K562 (cell line): ENCODE data around the gene SFN. TPM values are rescaled to one million over a fixed set of nuclear protein-coding genes. Genes with fewer than 3 reads are reported as not detected.

Experiments
- ATAC-seq: fragments of 200-7000 bp; cut with Tn5 transposase; 3 replicates; pipeline ENCODE4 v1.9.1; 2020; ENCODE audit warnings: moderate library complexity
- BruUV-seq: library from RNA; stranded (reverse); fragments of 400-500 nt; replicated peaks from 2 replicates; lab custom pipeline; 2021; lab: Mats Ljungman, UMichigan
- CTCF ChIA-PET: fragments of 300-600 bp; formaldehyde crosslinking; extraction: SDS; loops from one replicate; lab custom pipeline; 2021; ENCODE audit warnings: low intra/inter-chr PET ratio; lab: Yijun Ruan, JAX
- POLR2A ChIA-PET: fragments of 300-600, 350-650 bp; sonication (Branson Sonifier 250); formaldehyde crosslinking; extraction: SDS; loops from one replicate; lab custom pipeline; 2021; ENCODE audit warnings: antibody characterized with exemption, inconsistent platforms; lab: Yijun Ruan, JAX
- DNase-seq, 4 experiments: peaks; one replicate each; pipeline versions ENCODE4 v3.0.0 to v3.0.0-alpha.2; 2011 to 2018; ENCODE audit warnings: low spot score in 3 of 4, mixed read lengths in 3 of 4; ENCODE audit errors: extremely low read depth in 1 of 4
- FAIRE-seq: peaks from 2 replicates; lab custom pipeline; 2011; peaks lifted over from hg19 to GRCh38; lab: Jason Lieb, UNC
- H2AFZ ChIP-seq: 2 replicates; pipeline ENCODE4 v1.6.0; 2011; ENCODE audit warnings: low read depth, low read length, control low read depth, inconsistent platforms
- H3K27ac ChIP-seq: fragments of 200-600 bp; 3 replicates; pipeline ENCODE4 v1.8.0; 2011; ENCODE audit warnings: low read depth, mild to moderate bottlenecking, control low read depth, inconsistent platforms, low read length, moderate library complexity, mixed read lengths; ENCODE audit errors: extremely low read depth
- H3K27me3 ChIP-seq, 2 experiments: fragments of 300-600 bp in 1 of 2; 2 replicates in 1 of 2; 3 replicates in 1 of 2; pipeline versions ENCODE4 v1.6.0 to v1.8.0; 2011; ENCODE audit warnings: inconsistent platforms in 2 of 2, low read length in 2 of 2, mild to moderate bottlenecking in 1 of 2, mixed read lengths in 1 of 2, moderate library complexity in 1 of 2; ENCODE audit not compliant: control insufficient read depth in 2 of 2, insufficient read depth in 2 of 2
- H3K36me3 ChIP-seq: fragments of 300-600 bp; 3 replicates; pipeline ENCODE4 v1.8.0; 2011; ENCODE audit warnings: mild to moderate bottlenecking, low read length, inconsistent platforms; ENCODE audit not compliant: control insufficient read depth, insufficient read depth
- H3K4me1 ChIP-seq, 2 experiments: fragments of 200-600 bp in 1 of 2; replicated peaks in 1 of 2; 2 replicates in 1 of 2; 3 replicates in 1 of 2; pipeline versions ENCODE4 v1.5.1 to v1.8.0; 2011; ENCODE audit warnings: inconsistent platforms in 2 of 2, low read length in 2 of 2, mild to moderate bottlenecking in 1 of 2, mixed read lengths in 1 of 2, moderate library complexity in 1 of 2; ENCODE audit not compliant: control insufficient read depth in 2 of 2, insufficient read depth in 2 of 2
- H3K4me2 ChIP-seq: 2 replicates; pipeline ENCODE4 v1.6.1; 2011; ENCODE audit warnings: low read length, control low read depth, inconsistent platforms, mixed read lengths; ENCODE audit not compliant: insufficient read depth
- H3K4me3 ChIP-seq: fragments of 200-600 bp; sonication (generic), shearing (Covaris generic); 2 replicates; pipeline ENCODE4 v1.5.1; 2016; ENCODE audit warnings: control low read depth, inconsistent platforms
- H3K79me2 ChIP-seq: fragments of 200-600 bp; 3 replicates; pipeline ENCODE4 v1.8.0; 2011; ENCODE audit warnings: low read length, inconsistent platforms; ENCODE audit not compliant: control insufficient read depth, insufficient read depth
- H3K9ac ChIP-seq, 2 experiments: 2 replicates each; pipeline versions ENCODE4 v1.6.0 to v1.6.1; 2011; ENCODE audit warnings: low read depth in 2 of 2, low read length in 2 of 2, control low read depth in 1 of 2, inconsistent platforms in 1 of 2, mild to moderate bottlenecking in 1 of 2, mixed read lengths in 1 of 2; ENCODE audit not compliant: insufficient read depth in 1 of 2
- H3K9me1 ChIP-seq: one replicate; pipeline ENCODE4 v1.6.0; 2011; ENCODE audit warnings: inconsistent platforms, mild to moderate bottlenecking, low read length, moderate library complexity; ENCODE audit not compliant: control insufficient read depth, insufficient read depth
- H3K9me3 ChIP-seq: replicated peaks from 2 replicates; pipeline ENCODE4 v1.5.1; 2011; ENCODE audit warnings: low read depth, low read length, inconsistent platforms; ENCODE audit not compliant: control insufficient read depth, insufficient read depth
- H4K20me1 ChIP-seq: replicated peaks from 2 replicates; pipeline ENCODE4 v1.6.1; 2011; ENCODE audit warnings: low read length, inconsistent platforms, mixed read lengths; ENCODE audit not compliant: control insufficient read depth, insufficient read depth
- CHD4 ChIP-seq: fragments of 200-600 bp; sonication (generic); IDR thresholded peaks from 3 replicates; pipeline ENCODE4 v1.6.1; 2012; ENCODE audit warnings: low read depth, mild to moderate bottlenecking, mixed read lengths, low read length, inconsistent platforms; ENCODE audit not compliant: insufficient read depth, insufficient replicate concordance, poor library complexity, severe bottlenecking
- CSDE1 ChIP-seq, 2 experiments: fragments of 450-650 bp; IDR thresholded peaks; 2 replicates each; pipeline ENCODE4 v1.6.1; 2016; ENCODE audit warnings: mild to moderate bottlenecking in 1 of 2
- KLF1 ChIP-seq: fragments of 450-650 bp; IDR thresholded peaks from 2 replicates; pipeline ENCODE4 v1.6.1; 2016; ENCODE audit warnings: missing genetic modification characterization, missing compliant biosample characterization
- MYBL2 ChIP-seq, 2 experiments: fragments of 450-650 bp in 1 of 2; sonication (generic) in 1 of 2; formaldehyde crosslinking in 1 of 2; IDR thresholded peaks; 2 replicates each; pipeline versions ENCODE4 v1.6.1 to v1.8.1; 2017 to 2022; ENCODE audit warnings: borderline replicate concordance in 1 of 2, inconsistent platforms in 1 of 2, low read depth in 1 of 2, mild to moderate bottlenecking in 1 of 2, missing genetic modification reagents in 1 of 2, moderate library complexity in 1 of 2
- ZBTB17 ChIP-seq: fragments of 450-650 bp; formaldehyde crosslinking; IDR thresholded peaks from 2 replicates; pipeline ENCODE4 v1.4.0; 2020; ENCODE audit warnings: mild to moderate bottlenecking
- ZNF668 ChIP-seq: fragments of 250-450 bp; sonication (Bioruptor Pico); IDR thresholded peaks from 2 replicates; pipeline ENCODE4 v1.8.0; 2022; ENCODE audit warnings: mild to moderate bottlenecking, inconsistent platforms
- ZNF780A ChIP-seq: fragments of 250-450 bp; sonication (Bioruptor Pico); IDR thresholded peaks from 2 replicates; pipeline ENCODE4 v1.5.0; 2021; ENCODE audit warnings: mild to moderate bottlenecking
- WGBS: fragments of 100-300 bp; shearing (Covaris generic); methylation state at CpG from one replicate; pipeline ENCODE4 v1.1.6; 2016; ENCODE audit warnings: low coverage, mixed read lengths; ENCODE audit not compliant: insufficient coverage; ENCODE audit errors: missing lambda C conversion rate; 5-methylcytosine and 5-hydroxymethylcytosine counted together
- in situ Hi-C: fragments of 300-500 bp; cut with MboI; formaldehyde crosslinking; loops from 4 replicates; pipeline ENCODE4 v1.15.0; 2018; ENCODE audit warnings: inconsistent platforms, mixed read lengths
- intact Hi-C: fragments of 100-400 bp; cut with micrococcal nuclease; formaldehyde crosslinking; loops from 2 replicates; pipeline ENCODE4 v1.14.2; 2022
- polyA plus RNA-seq, 8 experiments: library from polyadenylated mRNA; depleted of rRNA in 4 of 8; stranded (reverse) in 5 of 8; unstranded in 3 of 8; fragments of >200 nt; fragmentation: Nextera tagmentation in 2 of 8; fragmentation: Illumina TruSeq in 1 of 8; extraction: Ambion mirVana in 2 of 8; extraction: Trizol in 1 of 8; gene quantifications; 2 replicates each; pipeline versions ENCODE4 v1.2.1 to v1.2.3, GENCODE V29; 2011 to 2014; ENCODE audit warnings: inconsistent platforms in 1 of 8, missing spikeins in 1 of 8
- total RNA-seq, 7 experiments: library from RNA; depleted of rRNA in 6 of 7; stranded (reverse); fragments of >200 nt in 6 of 7; fragmentation: Illumina TruSeq in 2 of 7; extraction: Trizol in 2 of 7; gene quantifications; 2 replicates each; pipeline versions ENCODE4 v1.2.1 to v1.2.3, GENCODE V29; 2011 to 2021; ENCODE audit warnings: low replicate concordance in 1 of 7
- TF ChIP-seq, protein P1 (sequence below): sonication (generic); formaldehyde crosslinking; IDR thresholded peaks from 2 replicates; pipeline ENCODE4 v1.8.1; 2023; ENCODE audit warnings: mild to moderate bottlenecking, missing genetic modification reagents
- TF ChIP-seq, protein P2 (sequence below): fragments of 250-450 bp; sonication (Bioruptor Pico); IDR thresholded peaks from 2 replicates; pipeline ENCODE4 v1.6.1; 2021; ENCODE audit warnings: mild to moderate bottlenecking
- TF ChIP-seq, protein P3 (sequence below): fragments of 250-450 bp; sonication (Bioruptor Pico); IDR thresholded peaks from 2 replicates; pipeline ENCODE4 v1.9.0; 2021; ENCODE audit warnings: mild to moderate bottlenecking
- TF ChIP-seq, protein P4 (sequence below): fragments of 450-650 bp; IDR thresholded peaks from 2 replicates; pipeline ENCODE4 v1.6.1; 2017; ENCODE audit warnings: antibody characterized with exemption, mild to moderate bottlenecking

SFN gene
- total and polyA plus RNA-seq, 9 of the 15 experiments (the other 6 are each of a cell fraction or from before 2014, with no cell fraction given) = 0.10 to 3.8 (median 2.0) TPM

DNA sequence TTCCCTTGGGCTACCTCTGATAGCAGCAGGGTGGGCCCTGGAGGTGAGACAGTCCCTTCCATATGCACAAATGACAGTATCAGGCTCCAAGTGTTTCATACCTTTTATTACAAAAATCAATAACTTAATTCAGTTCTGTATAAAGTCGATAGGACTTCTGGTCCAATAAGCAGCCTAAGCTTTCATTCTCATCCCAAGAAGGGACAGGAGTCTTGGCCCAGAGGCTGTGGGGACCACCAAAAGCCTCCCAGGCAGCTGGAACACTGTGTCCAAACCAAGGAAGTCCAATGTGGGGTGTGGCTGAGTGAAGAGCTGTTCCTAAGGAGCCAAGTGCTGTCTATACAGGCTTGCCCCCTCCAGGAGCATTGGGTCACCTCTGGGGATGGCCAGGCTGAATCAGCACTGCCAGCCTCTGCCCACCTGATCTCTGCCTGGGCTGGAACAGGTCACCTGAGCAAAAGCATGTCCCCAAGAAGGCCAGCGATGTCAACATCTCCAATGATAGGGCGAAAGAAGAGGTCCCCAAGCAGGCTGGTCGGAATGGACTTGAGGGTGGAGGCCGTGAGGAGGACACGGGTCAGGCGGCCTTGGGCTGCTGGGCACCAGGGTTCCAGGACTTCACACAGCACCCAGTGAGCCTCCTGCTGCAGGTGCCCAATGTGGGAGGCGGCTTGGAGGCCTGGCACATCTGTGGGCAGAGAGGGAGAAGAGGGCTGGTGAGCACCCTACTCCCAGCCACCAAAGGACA, 48.6 kb downstream of the SFN start:
- H3K9ac ChIP-seq = peak overlapping the region in 1 of 2 experiments; percentile 53; a peak in 2 of 4 replicates
- no TSS peak for BruUV-seq
- TF ChIP-seq MYBL2 (IDR thresholded peaks at IDR 0.05; ENCODE audit: low read depth) (no peak), MYBL2 (CRISPR knock-in tag; IDR thresholded peaks at IDR 0.05; ENCODE audit: borderline replicate concordance) (no peak), ZNF780A (no peak), KLF1 (no peak), ZBTB17 (CRISPR knock-in tag) (no peak), CHD4 (no peak), CSDE1 (IDR thresholded peaks at IDR 0.05) (no peak), ZNF668 (no peak)
- TF ChIP-seq, protein P1, sequence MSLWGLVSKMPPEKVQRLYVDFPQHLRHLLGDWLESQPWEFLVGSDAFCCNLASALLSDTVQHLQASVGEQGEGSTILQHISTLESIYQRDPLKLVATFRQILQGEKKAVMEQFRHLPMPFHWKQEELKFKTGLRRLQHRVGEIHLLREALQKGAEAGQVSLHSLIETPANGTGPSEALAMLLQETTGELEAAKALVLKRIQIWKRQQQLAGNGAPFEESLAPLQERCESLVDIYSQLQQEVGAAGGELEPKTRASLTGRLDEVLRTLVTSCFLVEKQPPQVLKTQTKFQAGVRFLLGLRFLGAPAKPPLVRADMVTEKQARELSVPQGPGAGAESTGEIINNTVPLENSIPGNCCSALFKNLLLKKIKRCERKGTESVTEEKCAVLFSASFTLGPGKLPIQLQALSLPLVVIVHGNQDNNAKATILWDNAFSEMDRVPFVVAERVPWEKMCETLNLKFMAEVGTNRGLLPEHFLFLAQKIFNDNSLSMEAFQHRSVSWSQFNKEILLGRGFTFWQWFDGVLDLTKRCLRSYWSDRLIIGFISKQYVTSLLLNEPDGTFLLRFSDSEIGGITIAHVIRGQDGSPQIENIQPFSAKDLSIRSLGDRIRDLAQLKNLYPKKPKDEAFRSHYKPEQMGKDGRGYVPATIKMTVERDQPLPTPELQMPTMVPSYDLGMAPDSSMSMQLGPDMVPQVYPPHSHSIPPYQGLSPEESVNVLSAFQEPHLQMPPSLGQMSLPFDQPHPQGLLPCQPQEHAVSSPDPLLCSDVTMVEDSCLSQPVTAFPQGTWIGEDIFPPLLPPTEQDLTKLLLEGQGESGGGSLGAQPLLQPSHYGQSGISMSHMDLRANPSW (CRISPR knock-in tag) = no peak
- TF ChIP-seq, protein P2, sequence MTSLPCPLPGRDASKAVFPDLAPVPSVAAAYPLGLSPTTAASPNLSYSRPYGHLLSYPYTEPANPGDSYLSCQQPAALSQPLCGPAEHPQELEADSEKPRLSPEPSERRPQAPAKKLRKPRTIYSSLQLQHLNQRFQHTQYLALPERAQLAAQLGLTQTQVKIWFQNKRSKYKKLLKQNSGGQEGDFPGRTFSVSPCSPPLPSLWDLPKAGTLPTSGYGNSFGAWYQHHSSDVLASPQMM (CRISPR knock-in tag) = no peak
- TF ChIP-seq, protein P3, sequence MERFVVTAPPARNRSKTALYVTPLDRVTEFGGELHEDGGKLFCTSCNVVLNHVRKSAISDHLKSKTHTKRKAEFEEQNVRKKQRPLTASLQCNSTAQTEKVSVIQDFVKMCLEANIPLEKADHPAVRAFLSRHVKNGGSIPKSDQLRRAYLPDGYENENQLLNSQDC (CRISPR knock-in tag) = no peak
- TF ChIP-seq, protein P4, sequence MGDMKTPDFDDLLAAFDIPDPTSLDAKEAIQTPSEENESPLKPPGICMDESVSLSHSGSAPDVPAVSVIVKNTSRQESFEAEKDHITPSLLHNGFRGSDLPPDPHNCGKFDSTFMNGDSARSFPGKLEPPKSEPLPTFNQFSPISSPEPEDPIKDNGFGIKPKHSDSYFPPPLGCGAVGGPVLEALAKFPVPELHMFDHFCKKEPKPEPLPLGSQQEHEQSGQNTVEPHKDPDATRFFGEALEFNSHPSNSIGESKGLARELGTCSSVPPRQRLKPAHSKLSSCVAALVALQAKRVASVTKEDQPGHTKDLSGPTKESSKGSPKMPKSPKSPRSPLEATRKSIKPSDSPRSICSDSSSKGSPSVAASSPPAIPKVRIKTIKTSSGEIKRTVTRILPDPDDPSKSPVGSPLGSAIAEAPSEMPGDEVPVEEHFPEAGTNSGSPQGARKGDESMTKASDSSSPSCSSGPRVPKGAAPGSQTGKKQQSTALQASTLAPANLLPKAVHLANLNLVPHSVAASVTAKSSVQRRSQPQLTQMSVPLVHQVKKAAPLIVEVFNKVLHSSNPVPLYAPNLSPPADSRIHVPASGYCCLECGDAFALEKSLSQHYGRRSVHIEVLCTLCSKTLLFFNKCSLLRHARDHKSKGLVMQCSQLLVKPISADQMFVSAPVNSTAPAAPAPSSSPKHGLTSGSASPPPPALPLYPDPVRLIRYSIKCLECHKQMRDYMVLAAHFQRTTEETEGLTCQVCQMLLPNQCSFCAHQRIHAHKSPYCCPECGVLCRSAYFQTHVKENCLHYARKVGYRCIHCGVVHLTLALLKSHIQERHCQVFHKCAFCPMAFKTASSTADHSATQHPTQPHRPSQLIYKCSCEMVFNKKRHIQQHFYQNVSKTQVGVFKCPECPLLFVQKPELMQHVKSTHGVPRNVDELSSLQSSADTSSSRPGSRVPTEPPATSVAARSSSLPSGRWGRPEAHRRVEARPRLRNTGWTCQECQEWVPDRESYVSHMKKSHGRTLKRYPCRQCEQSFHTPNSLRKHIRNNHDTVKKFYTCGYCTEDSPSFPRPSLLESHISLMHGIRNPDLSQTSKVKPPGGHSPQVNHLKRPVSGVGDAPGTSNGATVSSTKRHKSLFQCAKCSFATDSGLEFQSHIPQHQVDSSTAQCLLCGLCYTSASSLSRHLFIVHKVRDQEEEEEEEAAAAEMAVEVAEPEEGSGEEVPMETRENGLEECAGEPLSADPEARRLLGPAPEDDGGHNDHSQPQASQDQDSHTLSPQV = no peak

More for the DNA sequence above, 48.6 kb downstream of the SFN start:
- in situ Hi-C loops (no loop called here), intact Hi-C loops (no loop called here)
- H2AFZ ChIP-seq = no peak overlapping the region
- no peak for FAIRE-seq
- H3K27me3 ChIP-seq = no peaks in the 10 kb centered on the region
- H3K36me3 ChIP-seq = no peaks in the 10 kb centered on the region
- H3K27ac ChIP-seq = no peak overlapping the region
- no peak for DNase-seq
- H3K4me2 ChIP-seq = no peak overlapping the region
- no peak overlapping the region for H3K4me3 ChIP-seq
- peaks cover 30 to 34% of the 10 kb centered on the region in 2 experiments for H3K4me1 ChIP-seq
- POLR2A ChIA-PET = interaction anchor here (4.1 kb wide), 1 partner anchor 12 kb away, joined by 32 read pairs; the partner anchor contains the start of gene GPATCH3
- no peak for ATAC-seq
- 66% methylated on average over 8 of the region's 8 CpGs for WGBS
- H3K9me3 ChIP-seq = no peaks in the 10 kb centered on the region
- no peaks in the 10 kb centered on the region for H4K20me1 ChIP-seq
- no peaks in the 10 kb centered on the region for H3K79me2 ChIP-seq
- no peaks in the 10 kb centered on the region for H3K9me1 ChIP-seq
- CTCF ChIA-PET = no interaction called here
